HG02840 (cell line): Measurements from ENCODE around the gene SMIM28.
"Not testable (repeated sequence)": the region's sequence is repeated elsewhere in the genome, so short reads cannot be mapped to it uniquely, and the experiment has no call there.

Source experiments
- ATAC-seq: cut with Tn5 transposase; IDR thresholded peaks from one replicate; pipeline ENCODE4 v1.9.1; 2021; ENCODE audit warnings: mild to moderate bottlenecking, moderate library complexity, moderate number of reproducible peaks; ENCODE audit not compliant: unreplicated experiment, low FRiP score

Gene SMIM28

GRCh38 chr6:138377844-138378243, at the start of gene SMIM28:
Gene SMIM28 (plus strand): TSS chr6:138377905. CDS start chr6:138378073, 168 bp downstream.
- ATAC-seq = no peak

GRCh38 chr6:138328210-138328609, 49.5 kb upstream of the SMIM28 start:
- no peak for ATAC-seq

- ATAC-seq = no peak
These were observed 46.9 kb upstream of the SMIM28 start for GRCh38 chr6:138330763-138331162.

GRCh38 chr6:138331444-138331843, 46.3 kb upstream of the SMIM28 start:
- ATAC-seq = no peak

GRCh38 chr6:138331984-138332383, 45.7 kb upstream of the SMIM28 start:
- no peak for ATAC-seq

- no peak for ATAC-seq
These were observed 43.7 kb upstream of the SMIM28 start for GRCh38 chr6:138334000-138334399.

- ATAC-seq = no peak
These were observed 42.7 kb upstream of the SMIM28 start for GRCh38 chr6:138334963-138335362.

- ATAC-seq = no peak
These were observed 41.5 kb upstream of the SMIM28 start for GRCh38 chr6:138336221-138336620.

GRCh38 chr6:138337076-138337475, 40.6 kb upstream of the SMIM28 start:
- ATAC-seq = no peak

GRCh38 chr6:138339024-138339423, 38.7 kb upstream of the SMIM28 start:
- ATAC-seq = no peak

- ATAC-seq = no peak
These were observed 36.5 kb upstream of the SMIM28 start for GRCh38 chr6:138341176-138341575.

- ATAC-seq = no peak
These were observed 34.6 kb upstream of the SMIM28 start for GRCh38 chr6:138343112-138343511.

- no peak for ATAC-seq
These were observed 32.0 kb upstream of the SMIM28 start for GRCh38 chr6:138345565-138346285.

GRCh38 chr6:138346302-138347195, 31.2 kb upstream of the SMIM28 start:
- no peak for ATAC-seq

- ATAC-seq = no peak
These were observed 29.8 kb upstream of the SMIM28 start for GRCh38 chr6:138347864-138348263.

GRCh38 chr6:138349891-138350290, 27.8 kb upstream of the SMIM28 start:
- ATAC-seq = no peak

- ATAC-seq = no peak
These were observed 19.8 kb upstream of the SMIM28 start for GRCh38 chr6:138357928-138358327.

- not testable (repeated sequence) for ATAC-seq
These were observed 9.0 kb upstream of the SMIM28 start for GRCh38 chr6:138368684-138369083.

- ATAC-seq = no peak
These were observed 6.9 kb upstream of the SMIM28 start for GRCh38 chr6:138370631-138371451.

GRCh38 chr6:138371452-138371711, 6.3 kb upstream of the SMIM28 start:
- no peak for ATAC-seq

GRCh38 chr6:138371720-138372119, 6.0 kb upstream of the SMIM28 start:
- no peak for ATAC-seq
